Liver (tissue), 3 donors: ENCODE data around the gene LDLRAD3.

Experiments
- ATF3 ChIP-seq: IDR thresholded peaks from 2 replicates; pipeline ENCODE4 v1.6.1; 2016; ENCODE audit warnings: antibody characterized with exemption
- CTCF ChIP-seq: fragments of 150-350 bp; IDR thresholded peaks from 2 replicates; pipeline ENCODE4 v1.5.1; 2017; ENCODE audit warnings: improper control_type of control experiment, low read depth, low read length; ENCODE audit not compliant: missing input control
- EGR1 ChIP-seq, 2 donors: IDR thresholded peaks; 2 replicates each; pipeline ENCODE4 v1.6.1; 2016 to 2018; ENCODE audit warnings: antibody characterized with exemption in 2 of 2, low read depth in 2 of 2
- GABPA ChIP-seq, 2 donors: IDR thresholded peaks in 1 of 2; conservative IDR thresholded peaks in 1 of 2; 2 replicates each; pipeline ENCODE4 v1.6.1; 2016; ENCODE audit warnings: antibody characterized with exemption in 2 of 2, mild to moderate bottlenecking in 1 of 2, moderate library complexity in 1 of 2
- NR2F2 ChIP-seq: IDR thresholded peaks from 2 replicates; pipeline ENCODE4 v1.6.1; 2016; ENCODE audit warnings: antibody characterized with exemption
- RAD21 ChIP-seq, 2 donors: IDR thresholded peaks; 2 replicates each; pipeline ENCODE4 v1.6.1; 2016; ENCODE audit warnings: antibody characterized with exemption in 2 of 2, mild to moderate bottlenecking in 2 of 2
- REST ChIP-seq: IDR thresholded peaks from 2 replicates; pipeline ENCODE4 v1.6.1; 2016; ENCODE audit warnings: antibody characterized with exemption, mild to moderate bottlenecking
- ZBTB33 ChIP-seq: IDR thresholded peaks from 2 replicates; pipeline ENCODE4 v1.6.1; 2016; ENCODE audit warnings: antibody characterized with exemption
- donor health status: healthy.
- donor health status: healthy.

- no peak for TF ChIP-seq CTCF
- TF ChIP-seq RAD21 (IDR thresholded peaks at IDR 0.05), result no peak
- TF ChIP-seq GABPA (IDR thresholded peaks at IDR 0.05 in 1 of 2, conservative IDR thresholded peaks at IDR 0.05 in 1 of 2), result no peak
- no peak for TF ChIP-seq ZBTB33
- no peak for TF ChIP-seq NR2F2
- TF ChIP-seq ATF3, result no peak
- no peak for TF ChIP-seq EGR1 (IDR thresholded peaks at IDR 0.05; ENCODE audit: low read depth in 2 of 2)
- no peak for TF ChIP-seq REST
Measured at GRCh38 chr11:36240801-36241200, 296.9 kb downstream of the LDLRAD3 start.
